GM13976 (cell line): ENCODE data around the gene FTO.

Source experiments
- DNase-seq: peaks from one replicate; pipeline ENCODE4 v3.0.0; 2012; ENCODE audit warnings: low spot score
- CTCF ChIP-seq: IDR thresholded peaks from 2 replicates; pipeline ENCODE4 v1.5.1; 2012; ENCODE audit warnings: borderline replicate concordance, mild to moderate bottlenecking; ENCODE audit not compliant: insufficient read depth; ENCODE audit errors: extremely low read depth, missing control alignments, control extremely low read depth
- in situ Hi-C: fragments of 300-500 bp; cut with MboI; formaldehyde crosslinking; loops from one replicate; pipeline ENCODE4 v1.12.0; 2022; ENCODE audit warnings: low sequenced_read_pairs, mixed read lengths, inconsistent platforms; ENCODE audit not compliant: unreplicated experiment

The FTO gene

GRCh38 chr16:54123766-54124165 is 419.8 kb downstream of the FTO start:
- no peak for DNase-seq
- in situ Hi-C loops, result no loop called here
- TF ChIP-seq CTCF, result no peak

- no peak for DNase-seq
- TF ChIP-seq CTCF, result no peak
- in situ Hi-C loops, result no loop called here
Measured at GRCh38 chr16:54125751-54126655, 422.0 kb downstream of the FTO start.

GRCh38 chr16:54126907-54127306 is 423.0 kb downstream of the FTO start:
- in situ Hi-C loops, result no loop called here
- DNase-seq, result no peak
- no peak for TF ChIP-seq CTCF

GRCh38 chr16:54128629-54129234 is 424.8 kb downstream of the FTO start:
- DNase-seq, result no peak
- TF ChIP-seq CTCF, result no peak
- in situ Hi-C loops, result no loop called here

- no peak for DNase-seq
- in situ Hi-C loops, result no loop called here
- no peak for TF ChIP-seq CTCF
Measured at GRCh38 chr16:54129810-54130209, 425.9 kb downstream of the FTO start.

GRCh38 chr16:54135361-54136275 is 431.7 kb downstream of the FTO start:
- no peak for DNase-seq
- no peak for TF ChIP-seq CTCF
- in situ Hi-C loops, result no loop called here
